HCT116 (cell line): ENCODE data around the gene ARMH4. TPM values are rescaled to one million over a fixed set of nuclear protein-coding genes. Genes with fewer than 3 reads are reported as not detected.

Experiments
- ATAC-seq: fragments of 200-7000 bp; cut with Tn5 transposase; 2 replicates; pipeline ENCODE4 v1.9.1; 2020; ENCODE audit warnings: mild to moderate bottlenecking, moderate library complexity
- BruUV-seq: library from RNA; stranded (reverse); fragments of 400-500 nt; replicated peaks from 2 replicates; lab custom pipeline; 2021; lab: Mats Ljungman, UMichigan
- CTCF ChIA-PET: fragments of 300-600 bp; sonication (Branson Sonifier 250); formaldehyde crosslinking; loops from one replicate; lab custom pipeline; 2021; ENCODE audit warnings: antibody characterized with exemption; lab: Charles Lee
- POLR2A ChIA-PET: fragments of 300-600, 350-600 bp; sonication (Branson Sonifier 250); formaldehyde crosslinking; loops from one replicate; lab custom pipeline; 2021; ENCODE audit warnings: antibody characterized with exemption; lab: Charles Lee
- RAD21 ChIA-PET, 2 experiments: fragments of 300-600 bp; sonication (Branson Sonifier 250); formaldehyde crosslinking; loops; one replicate each; lab custom pipeline; 2023; ENCODE audit warnings: low total read pairs in 2 of 2; ENCODE audit not compliant: uncharacterized antibody in 2 of 2, unreplicated experiment in 2 of 2, low non-redundant PET in 1 of 2; lab: Charles Lee
- DNase-seq: peaks from one replicate; pipeline ENCODE4 v3.0.0-alpha.2; 2010; ENCODE audit warnings: low read depth, low spot score
- H2AFZ ChIP-seq: fragments of 200-600 bp; shearing (Covaris generic), sonication (generic); 2 replicates; pipeline ENCODE4 v1.6.1; 2017; ENCODE audit warnings: low read depth, mixed run types, mixed read lengths, antibody characterized with exemption, low read length; ENCODE audit not compliant: poor library complexity, severe bottlenecking
- H3K27ac ChIP-seq: 2 replicates; pipeline ENCODE4 v1.5.1; 2012; ENCODE audit warnings: low read depth, low read length
- H3K27me3 ChIP-seq: fragments of 200-600 bp; sonication (generic); 2 replicates; pipeline ENCODE4 v1.6.1; 2016; ENCODE audit warnings: mixed run types, low read length, mixed read lengths; ENCODE audit not compliant: insufficient read depth
- H3K36me3 ChIP-seq, 2 experiments: fragments of 200-500 bp in 1 of 2; fragments of 200-600 bp in 1 of 2; sonication (Bioruptor generic) in 1 of 2; sonication (generic) in 1 of 2; 2 replicates each; pipeline versions ENCODE4 v1.5.1 to v1.6.1; 2014 to 2016; ENCODE audit warnings: low read length in 2 of 2, inconsistent platforms in 1 of 2, mixed read lengths in 1 of 2, mixed run types in 1 of 2; ENCODE audit not compliant: insufficient read depth in 2 of 2, control insufficient read depth in 1 of 2
- H3K4me1 ChIP-seq, 2 experiments: fragments of 200-600 bp in 1 of 2; sonication (generic) in 1 of 2; 2 replicates each; pipeline versions ENCODE4 v1.5.1 to v1.6.1; 2012 to 2017; ENCODE audit warnings: low read length in 2 of 2, inconsistent platforms in 1 of 2, mild to moderate bottlenecking in 1 of 2, mixed read lengths in 1 of 2, mixed run types in 1 of 2, moderate library complexity in 1 of 2; ENCODE audit not compliant: insufficient read depth in 2 of 2, control insufficient read depth in 1 of 2
- H3K4me2 ChIP-seq: fragments of 200-600 bp; sonication (generic); 2 replicates; pipeline ENCODE4 v1.6.1; 2017; ENCODE audit warnings: mixed run types, low read length, mixed read lengths
- H3K4me3 ChIP-seq, 2 experiments: fragments of 200-600 bp in 1 of 2; sonication (generic) in 1 of 2; replicated peaks in 1 of 2; 2 replicates each; pipeline ENCODE4 v1.5.1; 2011 to 2016; ENCODE audit warnings: low read length in 2 of 2, control low read depth in 1 of 2, low read depth in 1 of 2, mild to moderate bottlenecking in 1 of 2, mixed read lengths in 1 of 2, mixed run types in 1 of 2
- H3K79me2 ChIP-seq: fragments of 200-600 bp; sonication (generic); 2 replicates; pipeline ENCODE4 v1.6.1; 2017; ENCODE audit warnings: mild to moderate bottlenecking, mixed run types, low read length, moderate library complexity, mixed read lengths; ENCODE audit not compliant: insufficient read depth
- H3K9ac ChIP-seq: fragments of 200-600 bp; sonication (generic); 2 replicates; pipeline ENCODE4 v1.6.1; 2016; ENCODE audit warnings: low read length, mixed read lengths
- H3K9me2 ChIP-seq: fragments of 200-600 bp; sonication (generic), shearing (Covaris generic); 2 replicates; pipeline ENCODE4 v1.6.1; 2017; ENCODE audit warnings: mixed run types, mild to moderate bottlenecking, moderate library complexity; ENCODE audit not compliant: insufficient read depth
- H3K9me3 ChIP-seq, 2 experiments: fragments of 200-500 bp in 1 of 2; fragments of 200-600 bp in 1 of 2; sonication (Bioruptor generic) in 1 of 2; sonication (generic) in 1 of 2; 2 replicates each; pipeline ENCODE4 v1.6.1; 2014 to 2017; ENCODE audit warnings: low read length in 2 of 2, mixed read lengths in 2 of 2, inconsistent platforms in 1 of 2, low read depth in 1 of 2, mild to moderate bottlenecking in 1 of 2, mixed run types in 1 of 2, moderate library complexity in 1 of 2; ENCODE audit not compliant: control insufficient read depth in 1 of 2, insufficient read depth in 1 of 2
- H4K20me1 ChIP-seq: fragments of 200-600 bp; sonication (generic), shearing (Covaris generic); 2 replicates; pipeline ENCODE4 v1.6.1; 2017; ENCODE audit warnings: mixed run types, mild to moderate bottlenecking, moderate library complexity; ENCODE audit not compliant: insufficient read depth
- CBX3 ChIP-seq: IDR thresholded peaks from 2 replicates; pipeline ENCODE4 v1.6.1; 2012; ENCODE audit warnings: low read depth
- CEBPB ChIP-seq: IDR thresholded peaks from 2 replicates; pipeline ENCODE4 v1.6.1; 2012; ENCODE audit warnings: low read depth
- EGR1 ChIP-seq: IDR thresholded peaks from 2 replicates; pipeline ENCODE4 v1.6.1; 2012; ENCODE audit warnings: low read depth
- EZH2 ChIP-seq: fragments of 200-600 bp; sonication (generic); IDR thresholded peaks from 2 replicates; pipeline ENCODE4 v1.6.1; 2017; ENCODE audit warnings: antibody characterized with exemption, mixed run types
- FOSL1 ChIP-seq: IDR thresholded peaks from 2 replicates; pipeline ENCODE4 v1.6.1; 2012; ENCODE audit warnings: low read depth
- POLR2A ChIP-seq: IDR thresholded peaks from 2 replicates; pipeline ENCODE4 v1.7.0; 2011; ENCODE audit warnings: borderline replicate concordance; ENCODE audit not compliant: insufficient read depth, insufficient read length; ENCODE audit errors: extremely low read depth
- POLR2AphosphoS5 ChIP-seq: IDR thresholded peaks from 2 replicates; pipeline ENCODE4 v1.6.1; 2011; ENCODE audit warnings: mild to moderate bottlenecking, low read depth, low read length, moderate library complexity
- RAD21 ChIP-seq: IDR thresholded peaks from 2 replicates; pipeline ENCODE4 v1.6.1; 2012; ENCODE audit warnings: low read depth, mild to moderate bottlenecking
- REST ChIP-seq: IDR thresholded peaks from 2 replicates; pipeline ENCODE4 v1.6.1; 2012; ENCODE audit warnings: low read depth
- SIN3A ChIP-seq: IDR thresholded peaks from 2 replicates; pipeline ENCODE4 v1.6.1; 2012; ENCODE audit warnings: low read depth
- SRF ChIP-seq: IDR thresholded peaks from 2 replicates; pipeline ENCODE4 v1.6.1; 2012; ENCODE audit warnings: low read depth
- ZFX ChIP-seq: fragments of 450-650 bp; IDR thresholded peaks from 2 replicates; pipeline ENCODE4 v1.6.1; 2017
- intact Hi-C: fragments of 100-400 bp; cut with micrococcal nuclease; formaldehyde crosslinking; loops from 2 replicates; pipeline ENCODE4 v1.10.0; 2022
- total RNA-seq: library from RNA; stranded (reverse); gene quantifications from one replicate; pipeline ENCODE4 v1.2.1, GENCODE V29; 2021; ENCODE audit not compliant: unreplicated experiment
- TF ChIP-seq, protein P1 (sequence below): IDR thresholded peaks from 2 replicates; pipeline ENCODE4 v1.6.1; 2012
- TF ChIP-seq, protein P2 (sequence below): IDR thresholded peaks from 2 replicates; pipeline ENCODE4 v1.6.1; 2012

Gene ARMH4
- total RNA-seq, 1 experiment from 2014 or later: 1.7 TPM

DNA sequence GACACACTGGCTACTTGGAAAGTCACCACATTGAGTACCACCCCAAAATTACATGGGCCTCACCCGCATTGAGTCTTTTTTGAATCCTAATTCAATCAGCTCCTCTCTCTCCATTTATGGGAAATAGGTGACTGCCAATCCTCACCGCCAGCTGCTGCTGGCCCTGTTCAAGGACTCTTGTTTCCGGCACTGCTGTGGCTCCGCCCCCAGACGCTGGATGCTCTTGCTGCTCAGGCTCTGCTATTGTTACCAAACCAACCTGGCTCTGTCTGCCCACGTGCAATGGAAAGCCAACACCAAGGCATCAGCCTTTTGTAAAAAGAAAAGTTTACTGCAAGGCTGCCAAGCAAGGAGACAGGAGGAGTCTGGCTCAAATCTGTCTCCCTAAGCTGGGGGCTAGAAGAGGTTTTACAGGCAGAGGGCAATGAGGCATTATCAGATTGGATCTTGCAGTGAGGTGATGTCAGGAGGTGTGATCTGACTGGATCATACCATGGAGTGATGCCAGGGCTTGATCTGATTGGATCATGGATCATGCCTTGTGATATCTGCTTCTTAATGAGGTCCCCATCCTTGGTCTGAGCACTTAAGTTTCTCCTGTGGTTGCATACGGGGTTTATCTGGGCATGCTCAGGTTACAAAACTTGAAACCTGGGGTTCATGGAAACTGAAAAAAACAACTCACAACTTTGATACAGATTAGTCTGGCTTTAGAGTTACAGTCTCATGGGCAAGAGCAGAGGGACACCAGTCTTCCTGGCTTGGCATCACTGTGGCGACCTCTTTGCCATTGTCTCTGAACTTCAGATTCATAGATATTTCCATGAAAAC lies 169.0 kb downstream of the ARMH4 start:
- H3K4me2 ChIP-seq: no peak overlapping the region
- no peaks in the 10 kb centered on the region for H4K20me1 ChIP-seq
- H3K4me1 ChIP-seq: no peaks in the 10 kb centered on the region
- ChIA-PET POLR2A (no interaction called here), CTCF (no interaction called here)
- no peaks in the 10 kb centered on the region for H3K36me3 ChIP-seq
- no peak overlapping the region for H3K9ac ChIP-seq
- intact Hi-C loops: no loop called here
- H3K27me3 ChIP-seq: peaks cover 59% of the 10 kb centered on the region
- H3K9me3 ChIP-seq: no peaks in the 10 kb centered on the region
- no peak for DNase-seq
- no peaks in the 10 kb centered on the region for H3K79me2 ChIP-seq
- no peak overlapping the region for H3K27ac ChIP-seq
- BruUV-seq: no TSS peak
- TF ChIP-seq SRF (no peak), CBX3 (no peak), EGR1 (no peak), POLR2AphosphoS5 (no peak), POLR2A (no peak), EZH2 (no peak), CEBPB (no peak), ZFX (no peak), RAD21 (no peak), REST (no peak), FOSL1 (no peak), SIN3A (no peak)
- TF ChIP-seq, protein P1, sequence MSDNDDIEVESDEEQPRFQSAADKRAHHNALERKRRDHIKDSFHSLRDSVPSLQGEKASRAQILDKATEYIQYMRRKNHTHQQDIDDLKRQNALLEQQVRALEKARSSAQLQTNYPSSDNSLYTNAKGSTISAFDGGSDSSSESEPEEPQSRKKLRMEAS: no peak
- TF ChIP-seq, protein P2, sequence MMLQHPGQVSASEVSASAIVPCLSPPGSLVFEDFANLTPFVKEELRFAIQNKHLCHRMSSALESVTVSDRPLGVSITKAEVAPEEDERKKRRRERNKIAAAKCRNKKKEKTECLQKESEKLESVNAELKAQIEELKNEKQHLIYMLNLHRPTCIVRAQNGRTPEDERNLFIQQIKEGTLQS: no peak
- TF ChIP-seq, all 23 proteins: peak for 0
- RAD21 ChIA-PET: no interaction called here
- Histone ChIP-seq H3K9me2 (no peaks in the 10 kb centered on the region), H3K4me3 (no peak overlapping the region), H2AFZ (no peak overlapping the region)
- no peak for ATAC-seq
